Duodenal mucosa (tissue), 2 donors: Measurements from ENCODE around the gene SPRYD3.
A peak's percentile ranks its signal among the peaks of the same experiment; 100 is the strongest.
"Not testable (repeated sequence)": the region's sequence is repeated elsewhere in the genome, so short reads cannot be mapped to it uniquely, and the experiment has no call there.

Experiments used
- H3K27ac ChIP-seq: one replicate; pipeline ENCODE4 v1.7.0; 2013; ENCODE audit warnings: low read depth, low read length
- H3K27me3 ChIP-seq, 2 donors: one replicate each; pipeline ENCODE4 v1.7.0; 2013; ENCODE audit warnings: low read length in 2 of 2, control low read depth in 1 of 2; ENCODE audit not compliant: insufficient read depth in 2 of 2, control insufficient read depth in 1 of 2
- H3K36me3 ChIP-seq, 2 donors: one replicate each; pipeline ENCODE4 v1.7.0; 2013; ENCODE audit warnings: low read length in 2 of 2, control low read depth in 1 of 2; ENCODE audit not compliant: insufficient read depth in 2 of 2, control insufficient read depth in 1 of 2
- H3K4me1 ChIP-seq, 2 donors: one replicate each; pipeline ENCODE4 v1.7.0; 2013; ENCODE audit warnings: low read length in 2 of 2, control low read depth in 1 of 2; ENCODE audit not compliant: insufficient read depth in 2 of 2, control insufficient read depth in 1 of 2
- H3K4me3 ChIP-seq, 2 donors: one replicate each; pipeline ENCODE4 v1.7.0; 2013; ENCODE audit warnings: low read length in 2 of 2, low read depth in 1 of 2
- H3K9ac ChIP-seq, 2 donors: one replicate each; pipeline ENCODE4 v1.7.0; 2013; ENCODE audit warnings: low read length in 2 of 2, low read depth in 1 of 2
- H3K9me3 ChIP-seq, 2 donors: one replicate each; pipeline ENCODE4 v1.7.0; 2013; ENCODE audit warnings: low read length in 2 of 2, control low read depth in 1 of 2; ENCODE audit not compliant: control insufficient read depth in 1 of 2

Gene SPRYD3

DNA sequence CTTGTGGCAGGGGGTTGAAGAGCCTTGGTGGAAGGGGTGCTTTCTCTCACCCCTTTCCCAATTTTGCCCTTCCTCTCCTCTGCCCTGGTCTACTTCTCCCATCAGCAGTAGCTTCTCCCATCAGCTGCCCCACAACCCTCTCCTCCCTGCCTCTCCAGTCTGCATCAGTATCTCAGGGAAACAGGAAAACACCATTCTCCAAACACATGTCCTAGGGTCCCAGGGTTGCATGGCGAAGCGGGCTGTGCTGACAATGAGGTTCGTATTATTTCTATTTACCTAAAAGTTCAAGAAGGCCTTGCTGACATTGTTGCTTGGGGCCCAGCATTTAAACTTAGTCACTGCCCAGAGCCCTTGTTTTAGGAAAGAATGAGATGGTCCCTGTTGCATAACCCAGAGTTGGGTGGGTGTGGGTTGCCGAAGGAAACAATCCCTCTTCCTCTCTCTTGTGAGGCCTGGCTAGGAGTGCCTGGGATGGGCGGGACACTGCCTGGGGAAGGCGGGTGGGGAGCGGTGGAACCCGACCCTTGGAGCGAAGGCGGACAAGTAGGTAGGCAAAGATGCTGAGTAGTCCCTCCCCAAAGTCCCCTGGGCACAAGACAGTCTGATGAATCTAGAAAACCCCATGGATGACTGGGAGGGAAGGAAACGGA lies 17.0 kb upstream of the SPRYD3 start:
- H3K27ac ChIP-seq, result peak overlapping the region; percentile 70
- no peaks in the 10 kb centered on the region for H3K9me3 ChIP-seq
- H3K9ac ChIP-seq, result peak overlapping the region in 1 of 2 donors; percentile 65
- H3K27me3 ChIP-seq, result peaks cover 0 to 7% of the 10 kb centered on the region in 2 donors
- H3K36me3 ChIP-seq, result no peaks in the 10 kb centered on the region
- peak overlapping the region in 1 of 2 donors; percentile 65 for H3K4me3 ChIP-seq
- H3K4me1 ChIP-seq, result peaks cover 26 to 28% of the 10 kb centered on the region in 2 donors

- not testable (repeated sequence) for H3K27ac ChIP-seq, H3K36me3 ChIP-seq, H3K4me3 ChIP-seq, H3K9ac ChIP-seq, H3K9me3 ChIP-seq, H3K27me3 ChIP-seq
- H3K4me1 ChIP-seq, result peaks cover 26 to 28% of the 10 kb centered on the region in 2 donors
Observed at GRCh38 chr12:53095596-53095895, 16.4 kb upstream of the SPRYD3 start.

GRCh38 chr12:53094796-53095595 lies 15.8 kb upstream of the SPRYD3 start:
- H3K4me3 ChIP-seq, H3K27ac ChIP-seq, H3K36me3 ChIP-seq, H3K9ac ChIP-seq, H3K9me3 ChIP-seq, H3K27me3 ChIP-seq: not testable (repeated sequence)
- H3K4me1 ChIP-seq, result peaks cover 26 to 28% of the 10 kb centered on the region in 2 donors

- no peaks in the 10 kb centered on the region for H3K9me3 ChIP-seq
- no peaks in the 10 kb centered on the region for H3K36me3 ChIP-seq
- no peak overlapping the region for H3K4me3 ChIP-seq
- H3K27ac ChIP-seq, result peak overlapping the region; percentile 74
- peaks cover 0 to 7% of the 10 kb centered on the region in 2 donors for H3K27me3 ChIP-seq
- H3K9ac ChIP-seq, result peak overlapping the region in 1 of 2 donors; percentile 14
- H3K4me1 ChIP-seq, result peaks cover 26 to 27% of the 10 kb centered on the region in 2 donors
Observed at GRCh38 chr12:53094394-53094787, 15.2 kb upstream of the SPRYD3 start.

GRCh38 chr12:53093777-53094393 lies 14.7 kb upstream of the SPRYD3 start:
- H3K9ac ChIP-seq, result peak overlapping the region in 1 of 2 donors; percentile 14
- no peaks in the 10 kb centered on the region for H3K9me3 ChIP-seq
- peaks cover 0 to 7% of the 10 kb centered on the region in 2 donors for H3K27me3 ChIP-seq
- peak overlapping the region; percentile 74 for H3K27ac ChIP-seq
- H3K4me3 ChIP-seq, result no peak overlapping the region
- H3K36me3 ChIP-seq, result no peaks in the 10 kb centered on the region
- H3K4me1 ChIP-seq, result peaks cover 21 to 22% of the 10 kb centered on the region in 2 donors

- Histone ChIP-seq H3K27ac (no peak overlapping the region), H3K4me1 (peaks cover 5 to 12% of the 10 kb centered on the region in 2 donors), H3K9ac (no peak overlapping the region), H3K27me3 (peaks cover 0 to 1% of the 10 kb centered on the region in 2 donors), H3K36me3 (no peaks in the 10 kb centered on the region), H3K9me3 (no peaks in the 10 kb centered on the region), H3K4me3 (no peak overlapping the region)
Observed at GRCh38 chr12:53091756-53092155, 12.6 kb upstream of the SPRYD3 start.

- Histone ChIP-seq H3K4me1 (peaks cover 5 to 8% of the 10 kb centered on the region in 2 donors), H3K27me3 (no peaks in the 10 kb centered on the region), H3K4me3 (no peak overlapping the region), H3K27ac (no peak overlapping the region), H3K9me3 (no peaks in the 10 kb centered on the region), H3K9ac (no peak overlapping the region), H3K36me3 (no peaks in the 10 kb centered on the region)
Observed at GRCh38 chr12:53090554-53090953, 11.4 kb upstream of the SPRYD3 start.

GRCh38 chr12:53090105-53090504 lies 10.9 kb upstream of the SPRYD3 start:
- H3K27me3 ChIP-seq, result no peaks in the 10 kb centered on the region

DNA sequence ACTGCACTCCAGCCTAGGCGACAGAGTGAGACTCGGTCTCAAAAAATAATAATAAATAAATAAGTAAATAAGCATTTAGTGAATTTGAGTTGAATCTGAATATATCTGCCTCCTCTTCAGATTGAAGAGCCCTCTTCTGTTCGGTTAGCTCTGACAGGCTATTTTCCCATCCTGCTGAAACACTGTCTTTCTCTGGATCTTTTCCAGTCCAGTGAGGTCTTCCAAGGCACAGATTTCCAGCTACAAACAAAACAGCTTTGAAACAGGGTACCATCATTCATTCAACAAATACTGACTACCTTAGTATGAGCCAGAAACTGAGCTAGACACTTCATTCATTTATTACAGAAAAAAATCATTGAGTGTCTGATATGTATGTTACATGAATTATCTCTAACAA lies 7.2 kb upstream of the SPRYD3 start:
- Histone ChIP-seq H3K4me3 (no peak overlapping the region), H3K9me3 (no peaks in the 10 kb centered on the region), H3K27ac (no peak overlapping the region), H3K36me3 (no peaks in the 10 kb centered on the region), H3K4me1 (no peaks in the 10 kb centered on the region), H3K27me3 (no peaks in the 10 kb centered on the region), H3K9ac (no peak overlapping the region)

More at GRCh38 chr12:53090105-53090504, 10.9 kb upstream of the SPRYD3 start:
- no peak overlapping the region for H3K4me3 ChIP-seq
- H3K9ac ChIP-seq, result no peak overlapping the region
- H3K36me3 ChIP-seq, result no peaks in the 10 kb centered on the region
- no peaks in the 10 kb centered on the region for H3K9me3 ChIP-seq
- H3K4me1 ChIP-seq, result peaks cover 5 to 8% of the 10 kb centered on the region in 2 donors
- no peak overlapping the region for H3K27ac ChIP-seq

DNA sequence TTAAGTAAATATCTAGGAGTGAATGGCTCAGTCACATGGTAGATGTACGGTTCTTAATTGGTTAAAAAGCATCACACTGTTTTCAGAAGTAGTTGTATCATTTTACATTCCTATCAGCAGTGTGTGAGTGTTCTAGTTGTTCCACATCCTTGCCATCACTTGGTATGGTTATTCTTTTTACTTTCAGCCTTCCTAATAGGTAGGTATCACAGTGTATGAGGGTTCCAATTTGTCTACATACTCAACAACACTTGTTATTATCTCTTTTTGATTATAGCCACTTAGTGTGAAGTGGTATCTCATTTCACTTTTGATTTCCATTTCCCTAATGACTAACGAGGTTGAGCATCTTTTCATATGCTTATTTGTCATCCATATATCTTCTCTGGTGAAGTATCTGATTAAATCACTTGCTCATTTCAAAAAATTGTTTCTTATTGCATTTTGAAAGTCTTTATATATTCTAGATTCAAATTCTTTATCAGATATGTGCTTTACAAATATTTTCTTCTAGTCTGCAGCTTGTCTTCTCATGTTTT lies 3.5 kb upstream of the SPRYD3 start:
- Histone ChIP-seq H3K4me3 (no peak overlapping the region), H3K9me3 (no peaks in the 10 kb centered on the region), H3K36me3 (no peaks in the 10 kb centered on the region), H3K27me3 (no peaks in the 10 kb centered on the region), H3K9ac (no peak overlapping the region), H3K27ac (no peak overlapping the region), H3K4me1 (peaks cover 4 to 16% of the 10 kb centered on the region in 2 donors)
